A549 (cell line): Measurements from ENCODE around the gene LGALS1. TPM values are rescaled to one million over a fixed set of nuclear protein-coding genes. Genes with fewer than 3 reads are reported as not detected.
"Not testable (repeated sequence)": the region's sequence is repeated elsewhere in the genome, so short reads cannot be mapped to it uniquely, and the experiment has no call there.

Source experiments
- ATAC-seq, 2 experiments: fragments of 200-7000 bp in 1 of 2; fragments of >200 bp in 1 of 2; cut with Nextera tagmentation in 1 of 2; cut with Tn5 transposase in 1 of 2; 3 replicates each; pipeline versions ENCODE4 v1.8.0 to v1.9.1; 2018 to 2020; ENCODE audit warnings: mild to moderate bottlenecking in 1 of 2, moderate library complexity in 1 of 2
- CTCF ChIA-PET: fragments of 300-600 bp; sonication (Branson Sonifier 250); formaldehyde crosslinking; extraction: SDS; loops from one replicate; lab custom pipeline; 2021; ENCODE audit warnings: antibody characterized with exemption, inconsistent platforms; lab: Yijun Ruan, JAX
- POLR2A ChIA-PET: fragments of 350-600 bp; formaldehyde crosslinking; extraction: SDS; loops from one replicate; lab custom pipeline; 2021; ENCODE audit warnings: antibody characterized with exemption, inconsistent platforms; lab: Yijun Ruan, JAX
- DNase-seq, 2 experiments: peaks; one replicate each; pipeline versions ENCODE4 v3.0.0 to v3.0.0-alpha.2; 2011 to 2016; ENCODE audit warnings: low read depth in 1 of 2, low spot score in 1 of 2
- FAIRE-seq: peaks from 2 replicates; lab custom pipeline; 2011; peaks lifted over from hg19 to GRCh38; lab: Jason Lieb, UNC
- H3K27ac ChIP-seq, 2 experiments: fragments of >200 bp; sonication (Bioruptor Twin); formaldehyde crosslinking; 3 replicates each; pipeline ENCODE4 v1.5.1; 2016 to 2017
- H3K4me1 ChIP-seq: fragments of >200 bp; sonication (Bioruptor Twin); formaldehyde crosslinking; 3 replicates; pipeline ENCODE4 v1.6.1; 2016
- H3K4me2 ChIP-seq: fragments of >200 bp; sonication (Bioruptor Twin); formaldehyde crosslinking; 3 replicates; pipeline ENCODE4 v1.6.1; 2016
- H3K4me3 ChIP-seq: fragments of >200 bp; sonication (Bioruptor Twin); formaldehyde crosslinking; 3 replicates; pipeline ENCODE4 v1.5.1; 2016
- H3K9me3 ChIP-seq: fragments of >200 bp; sonication (Bioruptor Twin); formaldehyde crosslinking; 3 replicates; pipeline ENCODE4 v1.6.1; 2016
- BHLHE40 ChIP-seq: IDR thresholded peaks from 2 replicates; pipeline ENCODE4 v1.6.1; 2012; ENCODE audit warnings: low read depth, low read length, inconsistent platforms
- CEBPB ChIP-seq, 2 experiments: fragments of >200 bp in 1 of 2; sonication (Bioruptor Twin) in 1 of 2; formaldehyde crosslinking in 1 of 2; IDR thresholded peaks; 2 replicates each; pipeline ENCODE4 v1.6.1; 2012 to 2016
- CHD4 ChIP-seq: fragments of 200-600 bp; sonication (generic); IDR thresholded peaks from 2 replicates; pipeline ENCODE4 v1.6.1; 2016; ENCODE audit warnings: antibody characterized with exemption, mild to moderate bottlenecking, borderline replicate concordance
- EP300 ChIP-seq, 2 experiments: fragments of >200 bp; sonication (Bioruptor Twin); formaldehyde crosslinking; IDR thresholded peaks; 2 replicates in 1 of 2; 3 replicates in 1 of 2; pipeline ENCODE4 v1.6.1; 2016 to 2017
- ESRRA ChIP-seq: fragments of 150-350 bp; IDR thresholded peaks from 2 replicates; pipeline ENCODE4 v1.6.1; 2014; ENCODE audit warnings: mild to moderate bottlenecking, low read length, borderline replicate concordance
- FOSL2 ChIP-seq, 2 experiments: fragments of 450-650 bp in 1 of 2; fragments of >200 bp in 1 of 2; sonication (Bioruptor Twin) in 1 of 2; formaldehyde crosslinking; IDR thresholded peaks; 2 replicates each; pipeline versions ENCODE4 v1.5.0 to v1.6.1; 2016 to 2020; ENCODE audit warnings: mild to moderate bottlenecking in 1 of 2, moderate library complexity in 1 of 2
- FOXS1 ChIP-seq: fragments of 250-450 bp; sonication (Bioruptor Pico); IDR thresholded peaks from 2 replicates; pipeline ENCODE4 v1.5.0; 2020; ENCODE audit warnings: mild to moderate bottlenecking, moderate library complexity
- HDAC2 ChIP-seq: fragments of 200-600 bp; sonication (generic); IDR thresholded peaks from 2 replicates; pipeline ENCODE4 v1.6.1; 2016
- HES2 ChIP-seq: fragments of >200 bp; sonication (Bioruptor Twin); formaldehyde crosslinking; IDR thresholded peaks from 2 replicates; pipeline ENCODE4 v1.6.1; 2016
- HOXB13 ChIP-seq: fragments of 250-450 bp; sonication (Bioruptor Pico); IDR thresholded peaks from 2 replicates; pipeline ENCODE4 v1.5.0; 2020; ENCODE audit warnings: low read depth, mild to moderate bottlenecking, moderate library complexity
- JUN ChIP-seq, 2 experiments: fragments of >200 bp; sonication (Bioruptor Twin); formaldehyde crosslinking; IDR thresholded peaks; 2 replicates in 1 of 2; 3 replicates in 1 of 2; pipeline ENCODE4 v1.6.1; 2016 to 2017
- JUNB ChIP-seq: fragments of >200 bp; sonication (Bioruptor Twin); formaldehyde crosslinking; IDR thresholded peaks from 2 replicates; pipeline ENCODE4 v1.6.1; 2016
- KDM1A ChIP-seq: fragments of 200-600 bp; sonication (generic); IDR thresholded peaks from 2 replicates; pipeline ENCODE4 v1.6.1; 2016; ENCODE audit warnings: low read depth, mild to moderate bottlenecking
- KDM5A ChIP-seq: fragments of 200-600 bp; sonication (generic); IDR thresholded peaks from 2 replicates; pipeline ENCODE4 v1.6.1; 2016; ENCODE audit warnings: antibody characterized with exemption, mild to moderate bottlenecking
- MAZ ChIP-seq: fragments of 150-350 bp; IDR thresholded peaks from 2 replicates; pipeline ENCODE4 v1.6.1; 2014; ENCODE audit warnings: antibody characterized with exemption, low read depth, low read length, borderline replicate concordance
- MYC ChIP-seq: IDR thresholded peaks from 2 replicates; pipeline ENCODE4 v1.6.1; 2012; ENCODE audit warnings: mild to moderate bottlenecking, inconsistent platforms, low read length, improper control_type of control experiment, borderline replicate concordance
- PHF8 ChIP-seq: fragments of 200-600 bp; sonication (generic); IDR thresholded peaks from 2 replicates; pipeline ENCODE4 v1.6.1; 2016; ENCODE audit warnings: low read depth, mild to moderate bottlenecking, antibody characterized with exemption, moderate library complexity, borderline replicate concordance
- RARB ChIP-seq: fragments of 250-450 bp; sonication (Bioruptor Pico); IDR thresholded peaks from 2 replicates; pipeline ENCODE4 v1.8.0; 2021; ENCODE audit warnings: mild to moderate bottlenecking, moderate library complexity
- RCOR1 ChIP-seq: fragments of 150-350 bp; IDR thresholded peaks from 2 replicates; pipeline ENCODE4 v1.6.1; 2014; ENCODE audit warnings: antibody characterized with exemption, low read length, low read depth
- RNF2 ChIP-seq: fragments of 200-600 bp; sonication (generic); IDR thresholded peaks from 2 replicates; pipeline ENCODE4 v1.6.1; 2016; ENCODE audit warnings: low read depth, mild to moderate bottlenecking, antibody characterized with exemption, moderate library complexity, borderline replicate concordance
- SREBF2 ChIP-seq: fragments of 450-650 bp; IDR thresholded peaks from 2 replicates; pipeline ENCODE4 v1.6.1; 2014; ENCODE audit warnings: mild to moderate bottlenecking, moderate library complexity
- USF2 ChIP-seq: fragments of 450-650 bp; IDR thresholded peaks from 2 replicates; pipeline ENCODE4 v1.6.1; 2014; ENCODE audit warnings: antibody characterized with exemption
- ZNF302 ChIP-seq: fragments of 250-450 bp; sonication (Bioruptor Pico); IDR thresholded peaks from 2 replicates; pipeline ENCODE4 v1.9.0; 2021; ENCODE audit warnings: inconsistent platforms, mild to moderate bottlenecking, moderate library complexity
- WGBS: methylation state at CpG from one replicate; pipeline ENCODE4 v1.1.6; 2017; ENCODE audit errors: missing lambda C conversion rate; 5-methylcytosine and 5-hydroxymethylcytosine counted together
- polyA plus RNA-seq, 4 experiments: library from polyadenylated mRNA; depleted of rRNA in 3 of 4; stranded (reverse); fragments of >200 nt; fragmentation: RNase III in 1 of 4; extraction: RNeasy Plus Mini Kit Qiagen cat#74134 plus additional on column Dnase treatment in 1 of 4; gene quantifications; 2 replicates in 3 of 4; 3 replicates in 1 of 4; pipeline ENCODE4 v1.2.3, GENCODE V29; 2011 to 2017
- TF ChIP-seq, protein P1 (sequence below): fragments of 250-450 bp; sonication (Bioruptor Pico); IDR thresholded peaks from 2 replicates; pipeline ENCODE4 v1.5.0; 2020; ENCODE audit warnings: low read depth, mild to moderate bottlenecking, moderate library complexity
- TF ChIP-seq, protein P2 (sequence below): fragments of >200 bp; sonication (Bioruptor Twin); formaldehyde crosslinking; IDR thresholded peaks from 3 replicates; pipeline ENCODE4 v1.5.1; 2016
- TF ChIP-seq, protein P3 (sequence below): IDR thresholded peaks from 2 replicates; pipeline ENCODE4 v1.6.1; 2012
- TF ChIP-seq, protein P4 (sequence below): IDR thresholded peaks from 2 replicates; pipeline ENCODE4 v1.6.1; 2012
- TF ChIP-seq, protein P5 (sequence below): fragments of >200 bp; sonication (Bioruptor Twin); formaldehyde crosslinking; IDR thresholded peaks from 3 replicates; pipeline ENCODE4 v1.6.1; 2016

LGALS1 gene
- polyA plus RNA-seq, 2 of the 4 experiments (the other 2 are of a cell fraction) = 584 to 1,477 TPM

DNA sequence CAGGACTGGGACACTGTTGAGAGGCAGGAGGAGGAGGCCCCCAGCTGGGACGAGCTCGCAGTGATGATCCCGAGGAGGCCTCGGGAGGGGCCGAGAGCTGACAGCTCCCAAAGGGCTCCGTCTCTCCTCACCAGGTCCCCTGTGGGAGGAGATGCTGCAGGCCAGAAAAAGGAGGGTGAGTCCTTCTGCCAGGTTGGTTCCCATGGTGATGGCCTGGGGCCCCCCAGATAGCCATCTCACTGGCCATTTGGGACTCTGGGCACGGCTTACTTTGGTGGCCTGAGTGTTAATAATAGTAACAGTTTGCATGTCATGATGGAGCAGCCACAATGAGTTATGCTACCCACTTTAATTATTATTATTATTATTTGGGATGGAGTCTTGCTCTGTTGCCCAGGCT is 40.3 kb downstream of the LGALS1 start:
- H3K4me1 ChIP-seq = no peaks in the 10 kb centered on the region
- ATAC-seq = no peak
- WGBS = 87% methylated on average over 5 of the region's 7 CpGs
- ChIA-PET POLR2A (no interaction called here), CTCF (interaction anchor here (0.7 kb wide), 1 partner anchor 21 kb away, joined by 4 read pairs; no protein-coding TSS in a partner anchor)
- TF ChIP-seq RCOR1 (no peak), PHF8 (no peak), KDM1A (no peak), ESRRA (no peak), MYC (no peak), JUNB (no peak), FOXS1 (no peak), HOXB13 (CRISPR knock-in tag) (no peak), BHLHE40 (no peak), RARB (CRISPR knock-in tag) (no peak), HES2 (no peak), CHD4 (no peak), CEBPB (IDR thresholded peaks at IDR 0.05) (no peak)
- TF ChIP-seq, protein P1, sequence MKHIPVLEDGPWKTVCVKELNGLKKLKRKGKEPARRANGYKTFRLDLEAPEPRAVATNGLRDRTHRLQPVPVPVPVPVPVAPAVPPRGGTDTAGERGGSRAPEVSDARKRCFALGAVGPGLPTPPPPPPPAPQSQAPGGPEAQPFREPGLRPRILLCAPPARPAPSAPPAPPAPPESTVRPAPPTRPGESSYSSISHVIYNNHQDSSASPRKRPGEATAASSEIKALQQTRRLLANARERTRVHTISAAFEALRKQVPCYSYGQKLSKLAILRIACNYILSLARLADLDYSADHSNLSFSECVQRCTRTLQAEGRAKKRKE = no peak
- TF ChIP-seq, protein P2, sequence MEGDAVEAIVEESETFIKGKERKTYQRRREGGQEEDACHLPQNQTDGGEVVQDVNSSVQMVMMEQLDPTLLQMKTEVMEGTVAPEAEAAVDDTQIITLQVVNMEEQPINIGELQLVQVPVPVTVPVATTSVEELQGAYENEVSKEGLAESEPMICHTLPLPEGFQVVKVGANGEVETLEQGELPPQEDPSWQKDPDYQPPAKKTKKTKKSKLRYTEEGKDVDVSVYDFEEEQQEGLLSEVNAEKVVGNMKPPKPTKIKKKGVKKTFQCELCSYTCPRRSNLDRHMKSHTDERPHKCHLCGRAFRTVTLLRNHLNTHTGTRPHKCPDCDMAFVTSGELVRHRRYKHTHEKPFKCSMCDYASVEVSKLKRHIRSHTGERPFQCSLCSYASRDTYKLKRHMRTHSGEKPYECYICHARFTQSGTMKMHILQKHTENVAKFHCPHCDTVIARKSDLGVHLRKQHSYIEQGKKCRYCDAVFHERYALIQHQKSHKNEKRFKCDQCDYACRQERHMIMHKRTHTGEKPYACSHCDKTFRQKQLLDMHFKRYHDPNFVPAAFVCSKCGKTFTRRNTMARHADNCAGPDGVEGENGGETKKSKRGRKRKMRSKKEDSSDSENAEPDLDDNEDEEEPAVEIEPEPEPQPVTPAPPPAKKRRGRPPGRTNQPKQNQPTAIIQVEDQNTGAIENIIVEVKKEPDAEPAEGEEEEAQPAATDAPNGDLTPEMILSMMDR = no peak
- TF ChIP-seq, protein P3, sequence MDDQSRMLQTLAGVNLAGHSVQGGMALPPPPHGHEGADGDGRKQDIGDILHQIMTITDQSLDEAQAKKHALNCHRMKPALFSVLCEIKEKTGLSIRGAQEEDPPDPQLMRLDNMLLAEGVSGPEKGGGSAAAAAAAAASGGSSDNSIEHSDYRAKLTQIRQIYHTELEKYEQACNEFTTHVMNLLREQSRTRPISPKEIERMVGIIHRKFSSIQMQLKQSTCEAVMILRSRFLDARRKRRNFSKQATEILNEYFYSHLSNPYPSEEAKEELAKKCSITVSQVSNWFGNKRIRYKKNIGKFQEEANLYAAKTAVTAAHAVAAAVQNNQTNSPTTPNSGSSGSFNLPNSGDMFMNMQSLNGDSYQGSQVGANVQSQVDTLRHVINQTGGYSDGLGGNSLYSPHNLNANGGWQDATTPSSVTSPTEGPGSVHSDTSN = no peak
- TF ChIP-seq, protein P4, sequence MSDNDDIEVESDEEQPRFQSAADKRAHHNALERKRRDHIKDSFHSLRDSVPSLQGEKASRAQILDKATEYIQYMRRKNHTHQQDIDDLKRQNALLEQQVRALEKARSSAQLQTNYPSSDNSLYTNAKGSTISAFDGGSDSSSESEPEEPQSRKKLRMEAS = no peak
- no peak for FAIRE-seq
- no peak overlapping the region for H3K27ac ChIP-seq
- DNase-seq = no peak
- H3K9me3 ChIP-seq = no peaks in the 10 kb centered on the region
- H3K4me3 ChIP-seq = no peak overlapping the region
- H3K4me2 ChIP-seq = no peak overlapping the region

GRCh38 chr22:37716708-37717107 is 41.3 kb downstream of the LGALS1 start:
- FAIRE-seq (no peak), DNase-seq (no peak), ATAC-seq (no peak)
- Histone ChIP-seq H3K4me2 (no peak overlapping the region), H3K4me1 (no peaks in the 10 kb centered on the region), H3K27ac (no peak overlapping the region), H3K4me3 (no peak overlapping the region), H3K9me3 (no peaks in the 10 kb centered on the region)
- WGBS = 81% methylated on average over 9 of the region's 9 CpGs
- ChIA-PET POLR2A (no interaction called here), CTCF (no interaction called here)
- TF ChIP-seq HOXB13 (CRISPR knock-in tag) (no peak), HES2 (no peak), HDAC2 (no peak), MAZ (no peak), JUNB (no peak), ZNF302 (CRISPR knock-in tag) (no peak), SREBF2 (no peak), FOSL2 (IDR thresholded peaks at IDR 0.05) (no peak), FOSL2 (CRISPR knock-in tag; IDR thresholded peaks at IDR 0.05) (no peak), KDM5A (no peak), RCOR1 (no peak), EP300 (IDR thresholded peaks at IDR 0.05) (no peak), JUN (IDR thresholded peaks at IDR 0.05) (no peak), RNF2 (no peak), USF2 (no peak), CEBPB (IDR thresholded peaks at IDR 0.05) (no peak)
- TF ChIP-seq, protein P5, sequence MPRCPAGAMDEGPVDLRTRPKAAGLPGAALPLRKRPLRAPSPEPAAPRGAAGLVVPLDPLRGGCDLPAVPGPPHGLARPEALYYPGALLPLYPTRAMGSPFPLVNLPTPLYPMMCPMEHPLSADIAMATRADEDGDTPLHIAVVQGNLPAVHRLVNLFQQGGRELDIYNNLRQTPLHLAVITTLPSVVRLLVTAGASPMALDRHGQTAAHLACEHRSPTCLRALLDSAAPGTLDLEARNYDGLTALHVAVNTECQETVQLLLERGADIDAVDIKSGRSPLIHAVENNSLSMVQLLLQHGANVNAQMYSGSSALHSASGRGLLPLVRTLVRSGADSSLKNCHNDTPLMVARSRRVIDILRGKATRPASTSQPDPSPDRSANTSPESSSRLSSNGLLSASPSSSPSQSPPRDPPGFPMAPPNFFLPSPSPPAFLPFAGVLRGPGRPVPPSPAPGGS = no peak

DNA sequence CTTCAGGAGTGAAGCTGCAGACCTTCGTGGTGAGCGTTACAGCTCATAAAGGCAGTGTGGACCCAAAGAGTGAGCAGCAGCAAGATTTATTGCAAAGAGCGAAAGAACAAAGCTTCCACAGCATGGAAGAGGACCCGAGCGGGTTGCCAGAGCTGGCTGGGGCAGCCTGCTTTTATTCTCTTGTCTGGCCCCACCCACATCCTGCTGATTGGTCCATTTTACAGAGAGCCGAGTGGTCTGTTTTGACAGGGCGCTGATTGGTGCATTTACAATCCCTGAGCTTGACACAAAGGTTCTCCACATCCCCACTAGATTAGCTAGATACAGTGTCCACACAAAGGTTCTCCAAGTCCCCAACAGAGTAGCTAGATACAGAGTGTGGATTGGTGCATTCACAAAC is 41.8 kb downstream of the LGALS1 start:
- DNase-seq, FAIRE-seq, H3K4me2 ChIP-seq, H3K27ac ChIP-seq, H3K9me3 ChIP-seq, H3K4me1 ChIP-seq, ATAC-seq, POLR2A ChIA-PET, H3K4me3 ChIP-seq: not testable (repeated sequence)
- WGBS = 94% methylated on average over 7 of the region's 7 CpGs
- CTCF ChIA-PET = interaction anchor here (1.3 kb wide), 1 partner anchor 75 kb away, joined by 4 read pairs; no protein-coding TSS in a partner anchor
